Type B pancreatic cell (in vitro differentiated cells): ENCODE results near the gene S100P. TPM values are rescaled to one million over a fixed set of nuclear protein-coding genes. Genes with fewer than 3 reads are reported as not detected.

Experiments
- DNase-seq: peaks from one replicate; pipeline ENCODE4 v3.0.0; 2021; ENCODE audit warnings: mixed read lengths; ENCODE audit not compliant: unreplicated experiment; ENCODE audit errors: extremely low spot score
- H3K27ac Mint-ChIP-seq: 2 replicates; pipeline ENCODE4 v1.8.0; 2021; ENCODE audit warnings: mild to moderate bottlenecking, mixed read lengths
- H3K27me3 Mint-ChIP-seq: 2 replicates; pipeline ENCODE4 v1.8.0; 2021; ENCODE audit warnings: mixed read lengths
- H3K36me3 Mint-ChIP-seq: 2 replicates; pipeline ENCODE4 v1.8.0; 2021; ENCODE audit warnings: mixed read lengths
- H3K4me1 Mint-ChIP-seq: one replicate; pipeline ENCODE4 v1.8.0; 2021; ENCODE audit warnings: mixed read lengths; ENCODE audit not compliant: unreplicated experiment
- H3K4me3 Mint-ChIP-seq: 2 replicates; pipeline ENCODE4 v1.8.0; 2021; ENCODE audit warnings: mild to moderate bottlenecking, mixed read lengths
- H3K9me3 Mint-ChIP-seq: 2 replicates; pipeline ENCODE4 v1.8.0; 2021; ENCODE audit warnings: mixed read lengths
- CTCF ChIP-seq: fragments of 200-600 bp; sonication (generic); conservative IDR thresholded peaks from 2 replicates; pipeline ENCODE4 v1.5.0; 2021; ENCODE audit warnings: antibody characterized with exemption, mild to moderate bottlenecking
- total RNA-seq: library from RNA; stranded (reverse); gene quantifications from 2 replicates; pipeline ENCODE4 v1.2.1, GENCODE V29; 2021; ENCODE audit warnings: low replicate concordance

The S100P gene
- total RNA-seq, 1 donor from 2014 or later, result 80.8 TPM

- H3K4me1 Mint-ChIP-seq, result peaks cover 43% of the 10 kb centered on the region
Observed at GRCh38 chr4:6692806-6693205, 872 bp upstream of the S100P start.

GRCh38 chr4:6694177-6694901 lies 661 bp downstream of the S100P start:
- no peaks in the 10 kb centered on the region for H3K9me3 Mint-ChIP-seq

More at GRCh38 chr4:6692806-6693205, 872 bp upstream of the S100P start:
- Mint-ChIP-seq H3K9me3 (no peaks in the 10 kb centered on the region), H3K4me3 (peak overlapping the region; percentile 63), H3K27me3 (no peaks in the 10 kb centered on the region), H3K27ac (peak overlapping the region; percentile 99), H3K36me3 (no peaks in the 10 kb centered on the region)
- TF ChIP-seq CTCF, result no peak
- no peak for DNase-seq

DNA sequence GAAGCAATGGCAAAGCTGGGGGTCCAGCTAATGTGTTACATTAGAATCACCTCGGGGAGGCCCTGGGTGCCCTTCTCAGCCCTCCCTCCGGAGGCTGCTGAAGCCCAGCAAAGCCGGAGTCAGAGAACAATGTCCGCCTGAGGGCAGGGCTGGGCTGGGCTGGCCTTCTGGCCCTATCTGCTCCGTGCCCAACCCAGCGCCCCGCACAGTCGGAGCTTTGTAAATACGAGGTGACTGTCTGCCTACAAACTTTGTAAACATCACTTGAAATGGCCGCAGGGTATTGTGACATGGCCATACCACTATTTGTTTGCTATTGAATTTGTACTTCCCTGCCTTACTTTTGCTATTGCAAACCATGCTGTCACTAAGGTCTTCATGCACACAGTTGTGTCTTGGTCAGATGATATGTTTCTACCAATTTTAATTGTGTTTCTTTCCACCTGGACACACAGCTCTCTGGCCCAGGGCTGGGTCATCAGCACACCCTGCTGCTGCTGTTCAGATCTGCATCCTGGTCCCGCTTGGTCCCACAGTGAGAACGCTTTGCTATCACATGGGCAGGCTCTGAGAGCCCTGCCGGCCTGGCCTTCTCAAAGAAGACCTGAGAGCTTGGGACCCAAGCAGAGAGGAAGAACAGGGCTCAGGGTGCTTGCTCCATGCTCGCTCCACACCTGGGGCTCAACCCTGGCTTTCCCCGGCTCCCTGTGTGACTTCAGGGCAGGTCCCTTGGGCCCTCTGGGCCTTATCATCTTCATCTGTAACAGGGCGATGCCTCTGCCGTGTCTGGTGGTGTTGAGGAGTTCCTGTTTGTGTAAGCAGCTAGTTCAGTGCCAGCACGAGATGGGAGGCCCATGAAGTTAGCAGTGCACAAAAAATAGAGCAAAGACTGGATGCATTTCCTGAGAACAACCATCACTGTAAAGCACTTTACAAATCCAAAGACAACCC lies 2.3 kb downstream of the S100P start:
- peaks cover 27% of the 10 kb centered on the region for H3K4me1 Mint-ChIP-seq
- H3K36me3 Mint-ChIP-seq, result peaks cover 13% of the 10 kb centered on the region
- peak overlapping the region; percentile 77 for H3K27ac Mint-ChIP-seq
- TF ChIP-seq CTCF, result no peak
- peak overlapping the region; percentile 45 for H3K4me3 Mint-ChIP-seq
- H3K27me3 Mint-ChIP-seq, result no peaks in the 10 kb centered on the region
- H3K9me3 Mint-ChIP-seq, result no peaks in the 10 kb centered on the region
- DNase-seq, result no peak

More at GRCh38 chr4:6694177-6694901, 661 bp downstream of the S100P start:
- Mint-ChIP-seq H3K4me1 (peaks cover 31% of the 10 kb centered on the region), H3K4me3 (peak overlapping the region; percentile 70), H3K36me3 (peaks cover 8% of the 10 kb centered on the region), H3K27ac (peak overlapping the region; percentile 99), H3K27me3 (no peaks in the 10 kb centered on the region)
- TF ChIP-seq CTCF, result no peak
- no peak for DNase-seq

DNA sequence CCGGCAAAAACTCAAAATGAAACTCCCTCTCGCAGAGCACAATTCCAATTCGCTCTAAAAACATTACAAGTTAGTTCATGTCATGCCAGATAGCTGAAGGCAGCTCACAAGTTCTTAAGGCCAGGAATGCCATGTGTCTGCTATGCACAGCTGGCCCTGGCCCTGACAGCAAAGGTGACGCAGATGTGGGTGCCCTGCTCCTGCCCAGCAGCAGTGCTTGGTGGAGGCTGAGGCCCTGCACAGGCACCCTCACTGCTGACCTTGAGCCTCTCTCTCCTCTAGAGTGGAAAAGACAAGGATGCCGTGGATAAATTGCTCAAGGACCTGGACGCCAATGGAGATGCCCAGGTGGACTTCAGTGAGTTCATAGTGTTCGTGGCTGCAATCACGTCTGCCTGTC lies 2.9 kb downstream of the S100P start:
- H3K4me1 Mint-ChIP-seq, result peaks cover 27% of the 10 kb centered on the region
- no peak for DNase-seq
- no peak for TF ChIP-seq CTCF
- H3K4me3 Mint-ChIP-seq, result peak overlapping the region; percentile 5
- peaks cover 13% of the 10 kb centered on the region for H3K36me3 Mint-ChIP-seq
- H3K27me3 Mint-ChIP-seq, result no peaks in the 10 kb centered on the region
- H3K9me3 Mint-ChIP-seq, result no peaks in the 10 kb centered on the region
- H3K27ac Mint-ChIP-seq, result peak overlapping the region; percentile 77

GRCh38 chr4:6697131-6697530 lies 3.5 kb downstream of the S100P start:
- no peaks in the 10 kb centered on the region for H3K9me3 Mint-ChIP-seq
- no peak for DNase-seq
- peak overlapping the region; percentile 77 for H3K27ac Mint-ChIP-seq
- H3K4me3 Mint-ChIP-seq, result no peak overlapping the region
- peaks cover 13% of the 10 kb centered on the region for H3K36me3 Mint-ChIP-seq
- peaks cover 27% of the 10 kb centered on the region for H3K4me1 Mint-ChIP-seq
- H3K27me3 Mint-ChIP-seq, result no peaks in the 10 kb centered on the region
- TF ChIP-seq CTCF, result no peak
